ENCODE measurements around the gene CLIP2.

- TF ChIP-seq BACH1 (IDR thresholded peaks at IDR 0.05; ENCODE audit: low read length) = no peak
- TF ChIP-seq ASH2L (IDR thresholded peaks at IDR 0.05; ENCODE audit: low read length) = no peak
- TF ChIP-seq CBX5 (IDR thresholded peaks at IDR 0.05; ENCODE audit: low read depth, low read length) = no peak
- no peak for TF ChIP-seq POLR2AphosphoS5 (IDR thresholded peaks at IDR 0.05; ENCODE audit: low read depth, low read length)
- no peak for TF ChIP-seq EP300 (IDR thresholded peaks at IDR 0.05; ENCODE audit: borderline replicate concordance in 1 of 2, low read depth in 2 of 2, low read length in 2 of 2)
- TF ChIP-seq CTCF (IDR thresholded peaks at IDR 0.05; ENCODE audit: control extremely low read depth in 1 of 3, insufficient read depth in 1 of 3, low read depth in 1 of 3, low read length in 3 of 3) = no peak
- no peak for TF ChIP-seq RFX5 (IDR thresholded peaks at IDR 0.05; ENCODE audit: borderline replicate concordance, low read depth, low read length)
- TF ChIP-seq CHD2 (IDR thresholded peaks at IDR 0.05; ENCODE audit: low read length) = no peak
- no peak for TF ChIP-seq CBX8 (IDR thresholded peaks at IDR 0.05; ENCODE audit: borderline replicate concordance, low read depth, low read length)
- no peak for TF ChIP-seq ZNF274 (IDR thresholded peaks at IDR 0.05; ENCODE audit: borderline replicate concordance, extremely low read depth, low read length)
- no peak for TF ChIP-seq RAD21 (IDR thresholded peaks at IDR 0.05 in 1 of 2, conservative IDR thresholded peaks at IDR 0.05 in 1 of 2; ENCODE audit: low read depth in 2 of 2, low read length in 2 of 2)
- no peak for TF ChIP-seq TCF12 (IDR thresholded peaks at IDR 0.05; ENCODE audit: low read depth, low read length)
Measured at GRCh38 chr7:74337926-74338325, 48.7 kb downstream of the CLIP2 start.
